ELR (cell line): ENCODE data around the gene ARHGAP5.

Source experiments
- DNase-seq: peaks from one replicate; pipeline ENCODE4 v3.0.0-alpha.2; 2015; ENCODE audit warnings: low read depth

Gene ARHGAP5, protein sequence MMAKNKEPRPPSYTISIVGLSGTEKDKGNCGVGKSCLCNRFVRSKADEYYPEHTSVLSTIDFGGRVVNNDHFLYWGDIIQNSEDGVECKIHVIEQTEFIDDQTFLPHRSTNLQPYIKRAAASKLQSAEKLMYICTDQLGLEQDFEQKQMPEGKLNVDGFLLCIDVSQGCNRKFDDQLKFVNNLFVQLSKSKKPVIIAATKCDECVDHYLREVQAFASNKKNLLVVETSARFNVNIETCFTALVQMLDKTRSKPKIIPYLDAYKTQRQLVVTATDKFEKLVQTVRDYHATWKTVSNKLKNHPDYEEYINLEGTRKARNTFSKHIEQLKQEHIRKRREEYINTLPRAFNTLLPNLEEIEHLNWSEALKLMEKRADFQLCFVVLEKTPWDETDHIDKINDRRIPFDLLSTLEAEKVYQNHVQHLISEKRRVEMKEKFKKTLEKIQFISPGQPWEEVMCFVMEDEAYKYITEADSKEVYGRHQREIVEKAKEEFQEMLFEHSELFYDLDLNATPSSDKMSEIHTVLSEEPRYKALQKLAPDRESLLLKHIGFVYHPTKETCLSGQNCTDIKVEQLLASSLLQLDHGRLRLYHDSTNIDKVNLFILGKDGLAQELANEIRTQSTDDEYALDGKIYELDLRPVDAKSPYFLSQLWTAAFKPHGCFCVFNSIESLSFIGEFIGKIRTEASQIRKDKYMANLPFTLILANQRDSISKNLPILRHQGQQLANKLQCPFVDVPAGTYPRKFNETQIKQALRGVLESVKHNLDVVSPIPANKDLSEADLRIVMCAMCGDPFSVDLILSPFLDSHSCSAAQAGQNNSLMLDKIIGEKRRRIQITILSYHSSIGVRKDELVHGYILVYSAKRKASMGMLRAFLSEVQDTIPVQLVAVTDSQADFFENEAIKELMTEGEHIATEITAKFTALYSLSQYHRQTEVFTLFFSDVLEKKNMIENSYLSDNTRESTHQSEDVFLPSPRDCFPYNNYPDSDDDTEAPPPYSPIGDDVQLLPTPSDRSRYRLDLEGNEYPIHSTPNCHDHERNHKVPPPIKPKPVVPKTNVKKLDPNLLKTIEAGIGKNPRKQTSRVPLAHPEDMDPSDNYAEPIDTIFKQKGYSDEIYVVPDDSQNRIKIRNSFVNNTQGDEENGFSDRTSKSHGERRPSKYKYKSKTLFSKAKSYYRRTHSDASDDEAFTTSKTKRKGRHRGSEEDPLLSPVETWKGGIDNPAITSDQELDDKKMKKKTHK (N-terminal part only)

GRCh38 chr14:32077081-32078022, at the start of gene ARHGAP5:
Gene ARHGAP5, plus strand, starts transcription at chr14:32077304. Its CDS starts 13,366 bp downstream, at chr14:32090670.
- DNase-seq: peak; percentile 52

DNA sequence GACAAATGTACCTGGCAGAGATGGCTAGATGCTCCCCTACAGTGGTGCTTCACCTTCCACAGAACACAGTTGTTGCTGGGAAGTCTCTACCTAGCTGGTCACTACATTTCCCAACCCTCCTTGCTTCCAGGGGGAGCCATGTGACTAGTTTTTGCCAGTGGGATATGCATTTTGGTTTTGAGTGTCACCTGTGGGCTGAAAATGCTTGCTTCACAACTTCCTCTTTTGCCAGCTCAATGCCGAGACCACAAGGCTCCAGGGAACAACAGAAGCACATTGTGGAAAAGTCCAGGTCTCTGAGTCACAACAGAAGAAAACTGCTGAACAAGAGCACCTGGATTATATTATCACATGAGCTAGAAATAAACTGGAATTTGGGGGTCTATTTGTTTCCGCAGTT, 48.5 kb upstream of the ARHGAP5 start:
- peak; percentile 15 for DNase-seq

GRCh38 chr14:32033543-32033942, 43.6 kb upstream of the ARHGAP5 start:
- no peak for DNase-seq

DNA sequence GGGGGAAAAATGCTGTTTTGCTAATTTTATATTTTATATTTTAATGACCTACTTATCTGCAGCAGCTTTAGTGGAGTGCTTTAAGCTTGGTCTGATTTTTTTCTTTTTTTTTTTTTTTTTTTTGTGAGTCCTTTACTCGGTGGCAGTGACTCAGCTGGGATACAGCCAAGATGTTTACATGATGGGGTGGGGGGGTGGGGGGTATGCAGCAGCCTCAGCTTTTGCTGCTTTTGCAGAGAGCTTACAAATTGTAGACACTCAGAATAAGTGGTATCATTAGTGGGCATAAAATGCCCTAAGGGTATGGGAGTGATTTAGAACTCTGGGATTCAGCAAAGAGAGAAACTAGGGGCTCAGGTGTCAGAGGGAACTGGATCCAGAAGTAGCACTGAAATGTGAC, 38.2 kb upstream of the ARHGAP5 start:
- peak; percentile 41 for DNase-seq

DNA sequence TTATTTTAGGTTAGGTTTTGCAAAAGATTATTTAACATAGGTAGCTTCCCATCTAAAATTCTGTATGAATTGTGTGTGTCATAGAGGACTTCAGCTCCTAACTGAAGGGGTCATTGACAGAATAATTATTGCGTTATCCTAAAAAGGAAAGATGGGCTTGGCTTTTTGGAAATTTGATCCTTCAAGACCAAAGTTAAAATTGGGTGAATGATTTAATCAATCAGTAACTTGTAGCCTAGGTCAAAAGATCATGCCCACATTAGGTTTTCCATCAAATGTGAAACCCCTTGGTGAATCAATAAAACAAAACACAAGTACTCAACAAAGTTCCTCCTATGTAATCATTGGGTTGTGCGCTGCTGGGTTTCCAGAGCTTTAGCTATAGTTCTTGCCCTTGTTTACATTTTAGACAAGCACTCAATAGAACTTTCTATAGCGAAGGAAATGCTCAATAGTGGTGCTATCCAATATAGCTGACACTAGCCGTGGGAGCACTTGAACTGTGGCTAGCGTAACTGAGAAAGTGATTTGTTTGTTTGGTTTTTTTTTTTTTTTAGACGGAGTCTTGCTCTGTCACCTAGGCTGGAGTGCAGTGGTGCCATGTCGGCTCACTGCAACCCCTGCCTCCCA, 37.6 kb upstream of the ARHGAP5 start:
- no peak for DNase-seq

DNA sequence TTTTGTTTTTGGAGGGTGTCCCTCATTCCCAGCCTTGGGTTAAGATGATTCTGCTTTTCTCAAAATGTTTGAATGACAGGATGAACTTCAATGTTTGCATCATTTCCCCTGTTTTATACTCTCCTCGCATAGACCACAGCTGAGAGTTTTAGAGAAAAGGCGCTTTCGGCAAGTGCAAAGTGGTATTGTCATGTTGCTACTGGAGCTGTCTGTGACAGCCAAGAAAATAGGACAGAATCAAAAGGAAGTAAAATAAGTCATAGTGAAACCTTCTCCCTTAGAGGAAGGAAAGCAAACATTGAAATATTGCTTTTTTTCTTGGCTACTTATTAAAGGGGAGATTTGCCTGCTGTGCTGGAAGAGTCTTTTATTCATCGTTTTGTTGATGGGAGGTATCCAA, 33.5 kb upstream of the ARHGAP5 start:
- DNase-seq: no peak

DNA sequence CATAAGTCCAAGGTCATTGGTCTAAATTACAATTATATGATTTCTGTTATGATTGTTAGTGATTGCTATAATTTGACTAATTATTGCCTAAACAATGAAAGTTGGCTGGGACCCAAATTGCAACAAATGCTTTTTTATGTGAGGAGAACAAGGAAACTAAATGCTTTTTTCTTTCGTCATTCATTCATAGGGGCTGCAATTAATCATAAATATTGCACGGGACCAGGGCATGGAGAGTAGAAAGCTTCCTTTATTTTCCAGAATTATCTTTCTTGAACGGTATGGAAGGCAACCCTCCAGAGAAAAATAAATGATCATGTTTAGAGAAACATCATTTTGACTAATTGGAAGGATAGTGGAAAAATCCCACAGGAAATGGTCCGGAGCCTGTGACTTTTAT, 32.6 kb upstream of the ARHGAP5 start:
- DNase-seq: no peak

DNA sequence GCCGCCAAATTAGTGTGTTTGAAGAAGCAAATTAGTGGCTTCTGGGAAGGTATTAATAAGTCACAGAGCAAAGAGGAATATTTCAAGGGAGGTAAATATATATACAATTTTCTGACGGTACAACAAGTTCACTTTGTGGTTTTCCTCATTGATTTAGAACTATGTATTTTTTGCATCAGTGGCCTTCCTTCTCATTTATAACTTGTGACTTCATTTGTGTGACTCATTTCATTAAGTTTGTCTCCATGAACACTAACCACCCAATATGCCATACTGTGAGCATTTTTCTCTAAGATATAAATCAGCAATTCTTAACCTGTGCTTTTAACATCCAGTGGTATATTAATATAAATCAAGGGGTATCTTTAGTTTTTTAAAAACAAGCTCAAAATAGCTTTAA, 29.3 kb upstream of the ARHGAP5 start:
- peak; percentile 19 for DNase-seq

- no peak for DNase-seq
These were observed 27.6 kb upstream of the ARHGAP5 start for GRCh38 chr14:32049361-32050088.

GRCh38 chr14:32050878-32051277, 26.2 kb upstream of the ARHGAP5 start:
- no peak for DNase-seq

GRCh38 chr14:32054536-32054935, 22.6 kb upstream of the ARHGAP5 start:
- no peak for DNase-seq

DNA sequence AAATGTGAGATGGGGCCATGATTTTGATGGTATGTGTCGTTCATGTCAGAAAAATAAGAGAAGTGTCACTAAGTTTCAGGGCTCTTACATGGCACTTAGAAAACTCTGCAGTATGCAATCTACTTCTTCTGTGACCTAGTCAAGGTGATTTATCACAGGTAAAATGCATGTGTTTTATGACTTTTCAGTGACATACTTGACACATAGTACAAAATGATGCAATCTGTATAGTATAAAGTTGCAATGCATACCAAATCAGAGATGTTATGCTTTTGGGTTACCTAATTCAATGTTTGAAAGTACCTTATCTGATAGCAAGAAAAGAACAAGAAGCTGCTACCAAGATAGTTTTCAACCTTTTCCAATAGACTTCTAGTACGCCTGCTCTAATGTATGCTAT, 21.9 kb upstream of the ARHGAP5 start:
- DNase-seq: no peak

DNA sequence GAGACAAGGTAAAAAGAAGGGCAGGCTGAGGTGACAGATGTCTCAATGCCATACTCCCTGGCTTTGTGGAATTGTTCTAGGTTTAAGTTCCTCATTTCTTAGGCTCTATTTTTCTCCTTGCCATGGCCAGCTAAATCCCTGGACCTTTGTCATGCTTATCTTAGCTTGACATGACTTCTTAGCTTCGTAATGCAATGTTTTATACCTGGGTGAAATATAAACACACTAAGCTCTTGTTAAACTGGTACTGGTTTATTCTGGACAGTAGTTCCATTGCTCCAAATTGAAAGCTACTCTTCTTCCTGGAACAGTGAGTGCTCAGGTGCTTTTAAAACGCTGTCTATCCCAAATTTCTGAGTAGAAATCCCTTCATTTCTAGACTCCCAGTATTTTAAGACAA, 17.4 kb upstream of the ARHGAP5 start:
- DNase-seq: no peak

- DNase-seq: no peak
These were observed 12.2 kb upstream of the ARHGAP5 start for GRCh38 chr14:32064931-32065330.

- DNase-seq: no peak
These were observed 8.4 kb upstream of the ARHGAP5 start for GRCh38 chr14:32068708-32069107.

- DNase-seq: no peak
These were observed 6.8 kb upstream of the ARHGAP5 start for GRCh38 chr14:32070282-32070681.

GRCh38 chr14:32072676-32073075, 4.4 kb upstream of the ARHGAP5 start:
- no peak for DNase-seq

- peak; percentile 84 for DNase-seq
These were observed 3.4 kb upstream of the ARHGAP5 start for GRCh38 chr14:32073537-32074189.

- DNase-seq: no peak
These were observed 2.1 kb upstream of the ARHGAP5 start for GRCh38 chr14:32074887-32075572.
